ENCODE measurements around the gene MMEL1.

MMEL1 gene

GRCh38 chr1:2602311-2602835, 30.4 kb downstream of the MMEL1 start:
- CTCF ChIA-PET = no interaction called here
- TF ChIP-seq CTCF (conservative IDR thresholded peaks at IDR 0.05; ENCODE audit: low read depth) = no peak
- no peak for DNase-seq (ENCODE audit: low spot score)
- POLR2A ChIA-PET (ENCODE audit: low non-redundant PET) = no interaction called here
- H3K27ac ChIP-seq = no peak overlapping the region

- H3K27ac ChIP-seq = no peak overlapping the region
- POLR2A ChIA-PET (ENCODE audit: low non-redundant PET) = no interaction called here
- CTCF ChIA-PET = no interaction called here
- no peak for TF ChIP-seq CTCF (conservative IDR thresholded peaks at IDR 0.05; ENCODE audit: low read depth)
- no peak for DNase-seq (ENCODE audit: low spot score)
These were observed 31.0 kb downstream of the MMEL1 start for GRCh38 chr1:2601721-2602303.

GRCh38 chr1:2598329-2598931, 34.4 kb downstream of the MMEL1 start:
- CTCF ChIA-PET = no interaction called here
- POLR2A ChIA-PET (ENCODE audit: low non-redundant PET) = interaction anchor here (0.6 kb wide), 1 partner anchor 1183 kb away, joined by 3 read pairs; no protein-coding TSS in a partner anchor
- H3K27ac ChIP-seq = no peak overlapping the region
- no peak for TF ChIP-seq CTCF (conservative IDR thresholded peaks at IDR 0.05; ENCODE audit: low read depth)
- no peak for DNase-seq (ENCODE audit: low spot score)

- POLR2A ChIA-PET (ENCODE audit: low non-redundant PET) = interaction anchor here (0.6 kb wide), 1 partner anchor 1182 kb away, joined by 3 read pairs; no protein-coding TSS in a partner anchor
- CTCF ChIA-PET = no interaction called here
- H3K27ac ChIP-seq = no peak overlapping the region
- DNase-seq (ENCODE audit: low spot score) = no peak
- TF ChIP-seq CTCF (conservative IDR thresholded peaks at IDR 0.05; ENCODE audit: low read depth) = no peak
These were observed 35.1 kb downstream of the MMEL1 start for GRCh38 chr1:2597441-2598328.

GRCh38 chr1:2596530-2597333, 36.1 kb downstream of the MMEL1 start:
- H3K27ac ChIP-seq = no peak overlapping the region
- no peak for TF ChIP-seq CTCF (conservative IDR thresholded peaks at IDR 0.05; ENCODE audit: low read depth)
- ChIA-PET POLR2A (ENCODE audit: low non-redundant PET) (no interaction called here), CTCF (no interaction called here)
- no peak for DNase-seq (ENCODE audit: low spot score)
